K562 (cell line): ENCODE data around the gene BTN3A1. TPM values are rescaled to one million over a fixed set of nuclear protein-coding genes. Genes with fewer than 3 reads are reported as not detected.

Experiments
- ATAC-seq: fragments of 200-7000 bp; cut with Tn5 transposase; 3 replicates; pipeline ENCODE4 v1.9.1; 2020; ENCODE audit warnings: moderate library complexity
- BruUV-seq: library from RNA; stranded (reverse); fragments of 400-500 nt; replicated peaks from 2 replicates; lab custom pipeline; 2021; lab: Mats Ljungman, UMichigan
- CTCF ChIA-PET: fragments of 300-600 bp; formaldehyde crosslinking; extraction: SDS; loops from one replicate; lab custom pipeline; 2021; ENCODE audit warnings: low intra/inter-chr PET ratio; lab: Yijun Ruan, JAX
- POLR2A ChIA-PET: fragments of 300-600, 350-650 bp; sonication (Branson Sonifier 250); formaldehyde crosslinking; extraction: SDS; loops from one replicate; lab custom pipeline; 2021; ENCODE audit warnings: antibody characterized with exemption, inconsistent platforms; lab: Yijun Ruan, JAX
- DNase-seq, 4 experiments: peaks; one replicate each; pipeline versions ENCODE4 v3.0.0 to v3.0.0-alpha.2; 2011 to 2018; ENCODE audit warnings: low spot score in 3 of 4, mixed read lengths in 3 of 4; ENCODE audit errors: extremely low read depth in 1 of 4
- FAIRE-seq: peaks from 2 replicates; lab custom pipeline; 2011; peaks lifted over from hg19 to GRCh38; lab: Jason Lieb, UNC
- H2AFZ ChIP-seq: 2 replicates; pipeline ENCODE4 v1.6.0; 2011; ENCODE audit warnings: low read depth, low read length, control low read depth, inconsistent platforms
- H3K27ac ChIP-seq: fragments of 200-600 bp; 3 replicates; pipeline ENCODE4 v1.8.0; 2011; ENCODE audit warnings: low read depth, mild to moderate bottlenecking, control low read depth, inconsistent platforms, low read length, moderate library complexity, mixed read lengths; ENCODE audit errors: extremely low read depth
- H3K27me3 ChIP-seq, 2 experiments: fragments of 300-600 bp in 1 of 2; 2 replicates in 1 of 2; 3 replicates in 1 of 2; pipeline versions ENCODE4 v1.6.0 to v1.8.0; 2011; ENCODE audit warnings: inconsistent platforms in 2 of 2, low read length in 2 of 2, mild to moderate bottlenecking in 1 of 2, mixed read lengths in 1 of 2, moderate library complexity in 1 of 2; ENCODE audit not compliant: control insufficient read depth in 2 of 2, insufficient read depth in 2 of 2
- H3K36me3 ChIP-seq: fragments of 300-600 bp; 3 replicates; pipeline ENCODE4 v1.8.0; 2011; ENCODE audit warnings: mild to moderate bottlenecking, low read length, inconsistent platforms; ENCODE audit not compliant: control insufficient read depth, insufficient read depth
- H3K4me1 ChIP-seq, 2 experiments: fragments of 200-600 bp in 1 of 2; replicated peaks in 1 of 2; 2 replicates in 1 of 2; 3 replicates in 1 of 2; pipeline versions ENCODE4 v1.5.1 to v1.8.0; 2011; ENCODE audit warnings: inconsistent platforms in 2 of 2, low read length in 2 of 2, mild to moderate bottlenecking in 1 of 2, mixed read lengths in 1 of 2, moderate library complexity in 1 of 2; ENCODE audit not compliant: control insufficient read depth in 2 of 2, insufficient read depth in 2 of 2
- H3K4me2 ChIP-seq: 2 replicates; pipeline ENCODE4 v1.6.1; 2011; ENCODE audit warnings: low read length, control low read depth, inconsistent platforms, mixed read lengths; ENCODE audit not compliant: insufficient read depth
- H3K4me3 ChIP-seq: fragments of 200-600 bp; sonication (generic), shearing (Covaris generic); 2 replicates; pipeline ENCODE4 v1.5.1; 2016; ENCODE audit warnings: control low read depth, inconsistent platforms
- H3K79me2 ChIP-seq: fragments of 200-600 bp; 3 replicates; pipeline ENCODE4 v1.8.0; 2011; ENCODE audit warnings: low read length, inconsistent platforms; ENCODE audit not compliant: control insufficient read depth, insufficient read depth
- H3K9ac ChIP-seq, 2 experiments: 2 replicates each; pipeline versions ENCODE4 v1.6.0 to v1.6.1; 2011; ENCODE audit warnings: low read depth in 2 of 2, low read length in 2 of 2, control low read depth in 1 of 2, inconsistent platforms in 1 of 2, mild to moderate bottlenecking in 1 of 2, mixed read lengths in 1 of 2; ENCODE audit not compliant: insufficient read depth in 1 of 2
- H3K9me1 ChIP-seq: one replicate; pipeline ENCODE4 v1.6.0; 2011; ENCODE audit warnings: inconsistent platforms, mild to moderate bottlenecking, low read length, moderate library complexity; ENCODE audit not compliant: control insufficient read depth, insufficient read depth
- H3K9me3 ChIP-seq: replicated peaks from 2 replicates; pipeline ENCODE4 v1.5.1; 2011; ENCODE audit warnings: low read depth, low read length, inconsistent platforms; ENCODE audit not compliant: control insufficient read depth, insufficient read depth
- H4K20me1 ChIP-seq: replicated peaks from 2 replicates; pipeline ENCODE4 v1.6.1; 2011; ENCODE audit warnings: low read length, inconsistent platforms, mixed read lengths; ENCODE audit not compliant: control insufficient read depth, insufficient read depth
- ARHGAP35 ChIP-seq: fragments of 450-650 bp; IDR thresholded peaks from 2 replicates; pipeline ENCODE4 v1.6.1; 2018; ENCODE audit not compliant: partially characterized antibody
- CBX3 ChIP-seq, 2 experiments: IDR thresholded peaks; 1 replicate in 1 of 2; 2 replicates in 1 of 2; pipeline ENCODE4 v1.6.1; 2012; ENCODE audit warnings: inconsistent platforms in 2 of 2, low read length in 2 of 2, borderline replicate concordance in 1 of 2, control low read depth in 1 of 2
- GABPB2 ChIP-seq: fragments of 250-450 bp; sonication (Bioruptor Pico); conservative IDR thresholded peaks from 2 replicates; pipeline ENCODE4 v1.5.1; 2021; ENCODE audit warnings: mild to moderate bottlenecking
- HNRNPL ChIP-seq: fragments of 200-400 bp; formaldehyde crosslinking; IDR thresholded peaks from 2 replicates; pipeline ENCODE4 v1.6.1; 2017; ENCODE audit warnings: low read depth, mild to moderate bottlenecking, low read length
- ILF3 ChIP-seq: fragments of 450-650 bp; IDR thresholded peaks from 2 replicates; pipeline ENCODE4 v1.6.1; 2018; ENCODE audit warnings: antibody characterized with exemption, mild to moderate bottlenecking, moderate library complexity, borderline replicate concordance
- KDM1A ChIP-seq, 2 experiments: fragments of 450-650 bp; IDR thresholded peaks; 2 replicates each; pipeline ENCODE4 v1.6.1; 2016; ENCODE audit warnings: mild to moderate bottlenecking in 2 of 2
- MAZ ChIP-seq, 2 experiments: fragments of 450-650 bp in 1 of 2; sonication (generic) in 1 of 2; formaldehyde crosslinking; IDR thresholded peaks in 1 of 2; conservative IDR thresholded peaks in 1 of 2; 2 replicates each; pipeline versions ENCODE4 v1.4.0 to v1.5.0; 2020; ENCODE audit warnings: mild to moderate bottlenecking in 1 of 2, missing genetic modification reagents in 1 of 2
- MCM5 ChIP-seq: fragments of 450-650 bp; IDR thresholded peaks from 2 replicates; pipeline ENCODE4 v1.6.1; 2016; ENCODE audit warnings: low read depth
- OTX1 ChIP-seq: fragments of 450-650 bp; formaldehyde crosslinking; IDR thresholded peaks from 2 replicates; pipeline ENCODE4 v1.4.0; 2022; ENCODE audit warnings: mild to moderate bottlenecking
- PHF21A ChIP-seq: fragments of 450-650 bp; IDR thresholded peaks from 2 replicates; pipeline ENCODE4 v1.6.1; 2017; ENCODE audit warnings: low read depth, borderline replicate concordance
- SAFB2 ChIP-seq: fragments of 200-400 bp; formaldehyde crosslinking; IDR thresholded peaks from 2 replicates; pipeline ENCODE4 v1.6.1; 2018; ENCODE audit warnings: borderline replicate concordance, low read length, low read depth, moderate library complexity; ENCODE audit not compliant: severe bottlenecking
- STAT6 ChIP-seq: sonication (generic); formaldehyde crosslinking; IDR thresholded peaks from 2 replicates; pipeline ENCODE4 v1.8.1; 2023; ENCODE audit warnings: mild to moderate bottlenecking, missing genetic modification reagents
- WGBS: fragments of 100-300 bp; shearing (Covaris generic); methylation state at CpG from one replicate; pipeline ENCODE4 v1.1.6; 2016; ENCODE audit warnings: low coverage, mixed read lengths; ENCODE audit not compliant: insufficient coverage; ENCODE audit errors: missing lambda C conversion rate; 5-methylcytosine and 5-hydroxymethylcytosine counted together
- in situ Hi-C: fragments of 300-500 bp; cut with MboI; formaldehyde crosslinking; loops from 4 replicates; pipeline ENCODE4 v1.15.0; 2018; ENCODE audit warnings: inconsistent platforms, mixed read lengths
- intact Hi-C: fragments of 100-400 bp; cut with micrococcal nuclease; formaldehyde crosslinking; loops from 2 replicates; pipeline ENCODE4 v1.14.2; 2022
- polyA plus RNA-seq, 8 experiments: library from polyadenylated mRNA; depleted of rRNA in 4 of 8; stranded (reverse) in 5 of 8; unstranded in 3 of 8; fragments of >200 nt; fragmentation: Nextera tagmentation in 2 of 8; fragmentation: Illumina TruSeq in 1 of 8; extraction: Ambion mirVana in 2 of 8; extraction: Trizol in 1 of 8; gene quantifications; 2 replicates each; pipeline versions ENCODE4 v1.2.1 to v1.2.3, GENCODE V29; 2011 to 2014; ENCODE audit warnings: inconsistent platforms in 1 of 8, missing spikeins in 1 of 8
- total RNA-seq, 7 experiments: library from RNA; depleted of rRNA in 6 of 7; stranded (reverse); fragments of >200 nt in 6 of 7; fragmentation: Illumina TruSeq in 2 of 7; extraction: Trizol in 2 of 7; gene quantifications; 2 replicates each; pipeline versions ENCODE4 v1.2.1 to v1.2.3, GENCODE V29; 2011 to 2021; ENCODE audit warnings: low replicate concordance in 1 of 7
- TF ChIP-seq, protein P1 (sequence below), 2 experiments: fragments of 450-650 bp; IDR thresholded peaks; 2 replicates each; pipeline ENCODE4 v1.6.1; 2018; ENCODE audit warnings: mild to moderate bottlenecking in 2 of 2, low read depth in 1 of 2; ENCODE audit not compliant: partially characterized antibody in 2 of 2
- TF ChIP-seq, protein P2 (sequence below): fragments of 250-450 bp; sonication (Bioruptor Pico); IDR thresholded peaks from 2 replicates; pipeline ENCODE4 v1.5.0; 2021; ENCODE audit warnings: mild to moderate bottlenecking, borderline replicate concordance

Gene BTN3A1
- total and polyA plus RNA-seq, 9 of the 15 experiments (the other 6 are each of a cell fraction or from before 2014, with no cell fraction given), result 0.84 to 8.5 (median 3.9) TPM

DNA sequence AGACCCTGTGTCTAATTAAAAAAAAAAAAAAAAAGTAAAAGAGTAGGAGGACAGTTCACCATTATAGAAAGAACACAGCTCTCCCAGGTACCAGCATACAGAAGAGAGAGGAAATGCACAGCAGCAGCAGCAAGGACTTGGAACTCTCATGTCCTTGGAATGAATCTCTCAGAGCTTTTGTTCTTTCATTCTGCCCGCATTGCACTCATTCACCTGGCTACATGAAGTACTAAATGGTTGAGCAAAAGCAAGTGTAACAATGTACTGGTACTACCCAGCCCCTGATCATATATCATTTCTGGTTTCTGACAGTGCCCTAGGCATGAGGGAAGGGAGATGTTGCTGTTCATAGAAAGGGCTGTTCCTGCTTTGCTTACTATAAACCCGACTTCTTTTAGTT, 26.1 kb downstream of the BTN3A1 start:
- DNase-seq, result no peak
- Histone ChIP-seq H3K9me3 (no peaks in the 10 kb centered on the region), H3K4me3 (no peak overlapping the region), H3K36me3 (peaks cover 11% of the 10 kb centered on the region; the same call in 2 of the 3 replicates), H3K27ac (no peak overlapping the region), H3K9ac (no peak overlapping the region), H4K20me1 (no peaks in the 10 kb centered on the region), H3K4me2 (no peak overlapping the region), H2AFZ (no peak overlapping the region), H3K4me1 (peaks cover 4% of the 10 kb centered on the region in 2 experiments; a peak in 3 of 5 replicates), H3K79me2 (no peaks in the 10 kb centered on the region), H3K27me3 (no peaks in the 10 kb centered on the region), H3K9me1 (no peaks in the 10 kb centered on the region)
- POLR2A ChIA-PET, result no interaction called here
- no peak for FAIRE-seq
- in situ Hi-C loops, result no loop called here
- intact Hi-C loops, result no loop called here
- no TSS peak for BruUV-seq
- 31% methylated on average over 2 of the region's 2 CpGs for WGBS
- ATAC-seq, result no peak
- CTCF ChIA-PET, result no interaction called here
- TF ChIP-seq STAT6 (CRISPR knock-in tag) (no peak), KDM1A (IDR thresholded peaks at IDR 0.05) (no peak), SAFB2 (no peak), GABPB2 (CRISPR knock-in tag) (no peak), OTX1 (CRISPR knock-in tag) (no peak), MAZ (CRISPR knock-in tag; conservative IDR thresholded peaks at IDR 0.05 in 1 of 2, IDR thresholded peaks at IDR 0.05 in 1 of 2) (no peak), HNRNPL (no peak), CBX3 (IDR thresholded peaks at IDR 0.05; ENCODE audit: borderline replicate concordance in 1 of 2, low read length in 2 of 2) (no peak), PHF21A (no peak), ARHGAP35 (no peak), ILF3 (no peak), MCM5 (no peak)
- TF ChIP-seq, protein P1, sequence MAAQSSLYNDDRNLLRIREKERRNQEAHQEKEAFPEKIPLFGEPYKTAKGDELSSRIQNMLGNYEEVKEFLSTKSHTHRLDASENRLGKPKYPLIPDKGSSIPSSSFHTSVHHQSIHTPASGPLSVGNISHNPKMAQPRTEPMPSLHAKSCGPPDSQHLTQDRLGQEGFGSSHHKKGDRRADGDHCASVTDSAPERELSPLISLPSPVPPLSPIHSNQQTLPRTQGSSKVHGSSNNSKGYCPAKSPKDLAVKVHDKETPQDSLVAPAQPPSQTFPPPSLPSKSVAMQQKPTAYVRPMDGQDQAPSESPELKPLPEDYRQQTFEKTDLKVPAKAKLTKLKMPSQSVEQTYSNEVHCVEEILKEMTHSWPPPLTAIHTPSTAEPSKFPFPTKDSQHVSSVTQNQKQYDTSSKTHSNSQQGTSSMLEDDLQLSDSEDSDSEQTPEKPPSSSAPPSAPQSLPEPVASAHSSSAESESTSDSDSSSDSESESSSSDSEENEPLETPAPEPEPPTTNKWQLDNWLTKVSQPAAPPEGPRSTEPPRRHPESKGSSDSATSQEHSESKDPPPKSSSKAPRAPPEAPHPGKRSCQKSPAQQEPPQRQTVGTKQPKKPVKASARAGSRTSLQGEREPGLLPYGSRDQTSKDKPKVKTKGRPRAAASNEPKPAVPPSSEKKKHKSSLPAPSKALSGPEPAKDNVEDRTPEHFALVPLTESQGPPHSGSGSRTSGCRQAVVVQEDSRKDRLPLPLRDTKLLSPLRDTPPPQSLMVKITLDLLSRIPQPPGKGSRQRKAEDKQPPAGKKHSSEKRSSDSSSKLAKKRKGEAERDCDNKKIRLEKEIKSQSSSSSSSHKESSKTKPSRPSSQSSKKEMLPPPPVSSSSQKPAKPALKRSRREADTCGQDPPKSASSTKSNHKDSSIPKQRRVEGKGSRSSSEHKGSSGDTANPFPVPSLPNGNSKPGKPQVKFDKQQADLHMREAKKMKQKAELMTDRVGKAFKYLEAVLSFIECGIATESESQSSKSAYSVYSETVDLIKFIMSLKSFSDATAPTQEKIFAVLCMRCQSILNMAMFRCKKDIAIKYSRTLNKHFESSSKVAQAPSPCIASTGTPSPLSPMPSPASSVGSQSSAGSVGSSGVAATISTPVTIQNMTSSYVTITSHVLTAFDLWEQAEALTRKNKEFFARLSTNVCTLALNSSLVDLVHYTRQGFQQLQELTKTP (IDR thresholded peaks at IDR 0.05; ENCODE audit: low read depth in 1 of 2, partially characterized antibody in 2 of 2), result no peak
- TF ChIP-seq, protein P2, sequence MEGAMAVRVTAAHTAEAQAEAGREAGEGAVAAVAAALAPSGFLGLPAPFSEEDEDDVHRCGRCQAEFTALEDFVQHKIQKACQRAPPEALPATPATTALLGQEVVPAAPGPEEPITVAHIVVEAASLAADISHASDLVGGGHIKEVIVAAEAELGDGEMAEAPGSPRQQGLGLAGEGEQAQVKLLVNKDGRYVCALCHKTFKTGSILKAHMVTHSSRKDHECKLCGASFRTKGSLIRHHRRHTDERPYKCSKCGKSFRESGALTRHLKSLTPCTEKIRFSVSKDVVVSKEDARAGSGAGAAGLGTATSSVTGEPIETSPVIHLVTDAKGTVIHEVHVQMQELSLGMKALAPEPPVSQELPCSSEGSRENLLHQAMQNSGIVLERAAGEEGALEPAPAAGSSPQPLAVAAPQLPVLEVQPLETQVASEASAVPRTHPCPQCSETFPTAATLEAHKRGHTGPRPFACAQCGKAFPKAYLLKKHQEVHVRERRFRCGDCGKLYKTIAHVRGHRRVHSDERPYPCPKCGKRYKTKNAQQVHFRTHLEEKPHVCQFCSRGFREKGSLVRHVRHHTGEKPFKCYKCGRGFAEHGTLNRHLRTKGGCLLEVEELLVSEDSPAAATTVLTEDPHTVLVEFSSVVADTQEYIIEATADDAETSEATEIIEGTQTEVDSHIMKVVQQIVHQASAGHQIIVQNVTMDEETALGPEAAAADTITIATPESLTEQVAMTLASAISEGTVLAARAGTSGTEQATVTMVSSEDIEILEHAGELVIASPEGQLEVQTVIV, result no peak
